RKO (cell line): ENCODE data around the gene DEDD.

Source experiments
- DNase-seq: peaks from one replicate; pipeline ENCODE4 v3.0.0-alpha.2; 2016; ENCODE audit warnings: low spot score

DEDD gene

GRCh38 chr1:161092621-161093028 is 39.8 kb downstream of the DEDD start:
- peak; percentile 40 for DNase-seq

GRCh38 chr1:161091796-161092507 is 40.5 kb downstream of the DEDD start:
- no peak for DNase-seq

GRCh38 chr1:161091093-161091492 is 41.4 kb downstream of the DEDD start:
- DNase-seq = no peak

- no peak for DNase-seq
These were observed 41.9 kb downstream of the DEDD start for GRCh38 chr1:161090617-161091016.

GRCh38 chr1:161089938-161090337 is 42.5 kb downstream of the DEDD start:
- no peak for DNase-seq

GRCh38 chr1:161089251-161089924 is 43.1 kb downstream of the DEDD start, which contains the start of gene NECTIN4:
NECTIN4 (minus strand) TSS chr1:161089558; CDS start chr1:161089296, 262 bp downstream.
- DNase-seq = no peak

GRCh38 chr1:161088587-161089110 is 43.8 kb downstream of the DEDD start:
- no peak for DNase-seq

- no peak for DNase-seq
These were observed 46.0 kb downstream of the DEDD start for GRCh38 chr1:161086457-161086856.

- DNase-seq = no peak
These were observed 47.3 kb downstream of the DEDD start for GRCh38 chr1:161085165-161085564.

- DNase-seq = no peak
These were observed 47.9 kb downstream of the DEDD start for GRCh38 chr1:161084597-161084988.

GRCh38 chr1:161083748-161084596 is 48.5 kb downstream of the DEDD start:
- no peak for DNase-seq

GRCh38 chr1:161082996-161083747 is 49.3 kb downstream of the DEDD start:
- peak; percentile 58 for DNase-seq

GRCh38 chr1:161082483-161082882 is 50.0 kb downstream of the DEDD start:
- DNase-seq = no peak

- DNase-seq = no peak
These were observed 50.9 kb downstream of the DEDD start for GRCh38 chr1:161081519-161081918.

- DNase-seq = no peak
These were observed 51.7 kb downstream of the DEDD start for GRCh38 chr1:161080441-161081405.

GRCh38 chr1:161079436-161080110 is 52.9 kb downstream of the DEDD start:
- DNase-seq = no peak

GRCh38 chr1:161077426-161077825 is 55.0 kb downstream of the DEDD start:
- DNase-seq = no peak

- DNase-seq = no peak
These were observed 56.1 kb downstream of the DEDD start for GRCh38 chr1:161076410-161076809.

- no peak for DNase-seq
These were observed 57.6 kb downstream of the DEDD start for GRCh38 chr1:161074676-161075368.
